ENCODE results near the gene SCML1. TPM values are rescaled to one million over a fixed set of nuclear protein-coding genes. Genes with fewer than 3 reads are reported as not detected.
A peak's percentile ranks its signal among the peaks of the same experiment; 100 is the strongest.

SCML1 gene
- total RNA-seq, 1 experiment from 2014 or later = 1.6 TPM

DNA sequence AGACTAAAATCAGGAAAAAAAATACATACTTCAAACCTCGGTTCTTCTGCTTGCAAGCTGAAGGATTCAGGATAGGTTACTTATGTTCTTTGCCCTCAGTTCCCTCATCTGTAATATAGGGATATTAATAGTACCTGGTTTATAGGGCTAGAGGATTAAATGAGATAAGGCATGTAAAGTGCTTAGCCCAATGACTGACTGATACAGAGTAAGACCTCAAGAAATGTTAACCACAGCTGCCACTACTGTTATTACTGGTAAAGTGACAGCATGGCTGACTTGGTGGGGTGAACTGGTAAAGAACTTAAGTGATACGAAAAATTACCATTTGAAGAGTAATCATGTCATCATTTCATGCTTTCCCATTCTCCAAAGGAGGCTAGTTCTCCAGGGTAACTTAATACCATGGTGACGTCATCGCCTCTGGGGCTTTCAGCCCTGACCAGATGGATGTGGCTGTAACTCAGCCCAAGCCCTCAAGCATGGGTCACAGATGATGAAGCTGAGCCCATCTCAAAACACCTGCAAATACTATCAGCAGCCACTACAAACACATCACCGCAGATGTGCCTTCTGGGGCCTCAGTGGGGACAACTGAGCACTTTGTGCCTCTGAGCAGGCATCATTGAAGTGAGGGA, 44.5 kb upstream of the SCML1 start:
- H2AFZ ChIP-seq (ENCODE audit: low read length) = no peak overlapping the region
- H3K36me3 Mint-ChIP-seq (ENCODE audit: insufficient read depth in 1 of 3, low read depth in 3 of 3) = no peaks in the 10 kb centered on the region
- no peaks in the 10 kb centered on the region for H3K79me2 ChIP-seq (ENCODE audit: insufficient read depth, low read length)
- H3K27ac Mint-ChIP-seq = no peak overlapping the region
- H4K20me1 ChIP-seq (ENCODE audit: control insufficient read depth, insufficient read depth, insufficient read length) = no peaks in the 10 kb centered on the region
- H2BK120ac ChIP-seq (ENCODE audit: low read depth, low read length, poor library complexity, severe bottlenecking) = no peak overlapping the region
- H3K27me3 ChIP-seq (ENCODE audit: insufficient read depth, low read length) = no peaks in the 10 kb centered on the region
- no peak overlapping the region for H3K27ac ChIP-seq (ENCODE audit: insufficient read length, low read depth, low read length)
- no peak overlapping the region for H2AK5ac ChIP-seq (ENCODE audit: insufficient read length, low read length)
- no peak overlapping the region for H3K9ac ChIP-seq (ENCODE audit: extremely low read depth, insufficient read length, low read length)
- DNase-seq = peak; percentile 48
- H3K4me3 Mint-ChIP-seq = no peak overlapping the region
- no peaks in the 10 kb centered on the region; the same call in 1 of the 2 replicates for H3K4me1 ChIP-seq (ENCODE audit: insufficient read depth, low read length)
- no peak overlapping the region for H4K5ac ChIP-seq (ENCODE audit: insufficient read length, low read depth, low read length)
- no peak overlapping the region for H2BK20ac ChIP-seq (ENCODE audit: low read depth, low read length, poor library complexity, severe bottlenecking)
- TF ChIP-seq, protein P1, sequence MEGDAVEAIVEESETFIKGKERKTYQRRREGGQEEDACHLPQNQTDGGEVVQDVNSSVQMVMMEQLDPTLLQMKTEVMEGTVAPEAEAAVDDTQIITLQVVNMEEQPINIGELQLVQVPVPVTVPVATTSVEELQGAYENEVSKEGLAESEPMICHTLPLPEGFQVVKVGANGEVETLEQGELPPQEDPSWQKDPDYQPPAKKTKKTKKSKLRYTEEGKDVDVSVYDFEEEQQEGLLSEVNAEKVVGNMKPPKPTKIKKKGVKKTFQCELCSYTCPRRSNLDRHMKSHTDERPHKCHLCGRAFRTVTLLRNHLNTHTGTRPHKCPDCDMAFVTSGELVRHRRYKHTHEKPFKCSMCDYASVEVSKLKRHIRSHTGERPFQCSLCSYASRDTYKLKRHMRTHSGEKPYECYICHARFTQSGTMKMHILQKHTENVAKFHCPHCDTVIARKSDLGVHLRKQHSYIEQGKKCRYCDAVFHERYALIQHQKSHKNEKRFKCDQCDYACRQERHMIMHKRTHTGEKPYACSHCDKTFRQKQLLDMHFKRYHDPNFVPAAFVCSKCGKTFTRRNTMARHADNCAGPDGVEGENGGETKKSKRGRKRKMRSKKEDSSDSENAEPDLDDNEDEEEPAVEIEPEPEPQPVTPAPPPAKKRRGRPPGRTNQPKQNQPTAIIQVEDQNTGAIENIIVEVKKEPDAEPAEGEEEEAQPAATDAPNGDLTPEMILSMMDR (conservative IDR thresholded peaks at IDR 0.05) = no peak
- H3K9me3 ChIP-seq (ENCODE audit: control insufficient read depth, low read depth, low read length) = no peaks in the 10 kb centered on the region
- no peak overlapping the region for H3K14ac ChIP-seq (ENCODE audit: insufficient read depth, low read length)
- no peaks in the 10 kb centered on the region for H3K23me2 ChIP-seq (ENCODE audit: insufficient read length, low read depth, low read length, poor library complexity, severe bottlenecking)
- no peaks in the 10 kb centered on the region for H3K27me3 Mint-ChIP-seq (ENCODE audit: low read depth)
- no peak overlapping the region for H4K91ac ChIP-seq (ENCODE audit: insufficient read length, low read depth, low read length)
- no peak overlapping the region for H2BK12ac ChIP-seq (ENCODE audit: insufficient read length, low read depth, low read length)
- H3K56ac ChIP-seq (ENCODE audit: insufficient read length, low read depth, low read length) = no peak overlapping the region
- no peak overlapping the region for H2BK5ac ChIP-seq (ENCODE audit: insufficient read length, low read length)
- H3K4ac ChIP-seq (ENCODE audit: low read depth, low read length) = no peak overlapping the region
- H4K8ac ChIP-seq (replicated peaks; ENCODE audit: insufficient read length, low read depth, low read length) = no peak overlapping the region
- H2BK15ac ChIP-seq (ENCODE audit: low read depth, low read length) = no peak overlapping the region
- H3T11ph ChIP-seq (ENCODE audit: low read length) = no peak overlapping the region
- no peaks in the 10 kb centered on the region for H3K79me1 ChIP-seq (ENCODE audit: insufficient read depth, low read depth, low read length, poor library complexity, severe bottlenecking)
- no peaks in the 10 kb centered on the region for H3K9me3 Mint-ChIP-seq
- WGBS (ENCODE audit: extremely low coverage, insufficient read length, low lambda C conversion rate) = no CpG with 5 or more reads among the region's 5 CpGs
- H3K4me2 ChIP-seq (ENCODE audit: insufficient read depth, insufficient read length, low read length) = no peak overlapping the region
- no peak overlapping the region for H3K23ac ChIP-seq (ENCODE audit: insufficient read length, low read depth, low read length)
- H3K4me1 Mint-ChIP-seq = peaks cover 16 to 18% of the 10 kb centered on the region in 2 experiments
- H3K18ac ChIP-seq (ENCODE audit: insufficient read length, low read depth, low read length) = no peak overlapping the region
